Endothelial cell of umbilical vein (primary cell): ENCODE results near the gene PCNT.

Experiments
- EZH2 ChIP-seq: IDR thresholded peaks from 2 replicates; pipeline ENCODE4 v1.6.1; 2012; ENCODE audit warnings: borderline replicate concordance, low read depth, mild to moderate bottlenecking, moderate library complexity, low read length, inconsistent platforms; ENCODE audit not compliant: severe bottlenecking
- TF ChIP-seq, protein P1 (sequence below), 2 donors: IDR thresholded peaks; 1 replicate in 1 of 2; 2 replicates in 1 of 2; pipeline ENCODE4 v1.5.1; 2011; ENCODE audit warnings: low read length in 2 of 2, mild to moderate bottlenecking in 2 of 2, moderate library complexity in 2 of 2, control low read depth in 1 of 2, inconsistent platforms in 1 of 2, low read depth in 1 of 2; ENCODE audit not compliant: insufficient read depth in 1 of 2; ENCODE audit errors: extremely low read depth in 1 of 2
- TF ChIP-seq, protein P2 (sequence below): IDR thresholded peaks from 2 replicates; pipeline ENCODE4 v1.6.1; 2011; ENCODE audit not compliant: insufficient read depth, insufficient read length

- TF ChIP-seq, protein P1, sequence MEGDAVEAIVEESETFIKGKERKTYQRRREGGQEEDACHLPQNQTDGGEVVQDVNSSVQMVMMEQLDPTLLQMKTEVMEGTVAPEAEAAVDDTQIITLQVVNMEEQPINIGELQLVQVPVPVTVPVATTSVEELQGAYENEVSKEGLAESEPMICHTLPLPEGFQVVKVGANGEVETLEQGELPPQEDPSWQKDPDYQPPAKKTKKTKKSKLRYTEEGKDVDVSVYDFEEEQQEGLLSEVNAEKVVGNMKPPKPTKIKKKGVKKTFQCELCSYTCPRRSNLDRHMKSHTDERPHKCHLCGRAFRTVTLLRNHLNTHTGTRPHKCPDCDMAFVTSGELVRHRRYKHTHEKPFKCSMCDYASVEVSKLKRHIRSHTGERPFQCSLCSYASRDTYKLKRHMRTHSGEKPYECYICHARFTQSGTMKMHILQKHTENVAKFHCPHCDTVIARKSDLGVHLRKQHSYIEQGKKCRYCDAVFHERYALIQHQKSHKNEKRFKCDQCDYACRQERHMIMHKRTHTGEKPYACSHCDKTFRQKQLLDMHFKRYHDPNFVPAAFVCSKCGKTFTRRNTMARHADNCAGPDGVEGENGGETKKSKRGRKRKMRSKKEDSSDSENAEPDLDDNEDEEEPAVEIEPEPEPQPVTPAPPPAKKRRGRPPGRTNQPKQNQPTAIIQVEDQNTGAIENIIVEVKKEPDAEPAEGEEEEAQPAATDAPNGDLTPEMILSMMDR (IDR thresholded peaks at IDR 0.05; ENCODE audit: extremely low read depth in 1 of 2, insufficient read depth in 1 of 2, low read depth in 1 of 2, low read length in 2 of 2), result no peak
- TF ChIP-seq, protein P2, sequence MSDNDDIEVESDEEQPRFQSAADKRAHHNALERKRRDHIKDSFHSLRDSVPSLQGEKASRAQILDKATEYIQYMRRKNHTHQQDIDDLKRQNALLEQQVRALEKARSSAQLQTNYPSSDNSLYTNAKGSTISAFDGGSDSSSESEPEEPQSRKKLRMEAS, result no peak
- no peak for TF ChIP-seq EZH2
Measured at GRCh38 chr21:46425041-46425440, 101.1 kb downstream of the PCNT start.
